ENCODE measurements around the gene BMPR1B.

Gene BMPR1B

GRCh38 chr4:94939791-94940519, 182.2 kb downstream of the BMPR1B start:
- Histone ChIP-seq H3K4me3 (replicated peaks; ENCODE audit: insufficient read depth, low read length) (no peak overlapping the region), H3K27ac (replicated peaks) (no peak overlapping the region), H3K27me3 (ENCODE audit: insufficient read depth, poor library complexity, severe bottlenecking) (no peaks in the 10 kb centered on the region)
- TF ChIP-seq CTCF (IDR thresholded peaks at IDR 0.05; ENCODE audit: insufficient read depth, low read length): no peak
- TF ChIP-seq SPI1 (IDR thresholded peaks at IDR 0.05; ENCODE audit: borderline replicate concordance, low read depth): no peak
- TF ChIP-seq REST (IDR thresholded peaks at IDR 0.05; ENCODE audit: insufficient replicate concordance, low read depth): no peak
- no peak for TF ChIP-seq GABPA (IDR thresholded peaks at IDR 0.05; ENCODE audit: low read depth)
- TF ChIP-seq POLR2AphosphoS5 (IDR thresholded peaks at IDR 0.05; ENCODE audit: low read depth): no peak
- no peak for DNase-seq (ENCODE audit: low read depth in 1 of 2, low spot score in 1 of 2)

GRCh38 chr4:94940520-94940908, 182.8 kb downstream of the BMPR1B start:
- no peak for DNase-seq (ENCODE audit: low read depth in 1 of 2, low spot score in 1 of 2)
- Histone ChIP-seq H3K27ac (replicated peaks) (no peak overlapping the region), H3K4me3 (replicated peaks; ENCODE audit: insufficient read depth, low read length) (no peak overlapping the region), H3K27me3 (ENCODE audit: insufficient read depth, poor library complexity, severe bottlenecking) (no peaks in the 10 kb centered on the region)
- TF ChIP-seq CTCF (IDR thresholded peaks at IDR 0.05; ENCODE audit: insufficient read depth, low read length): no peak
- no peak for TF ChIP-seq REST (IDR thresholded peaks at IDR 0.05; ENCODE audit: insufficient replicate concordance, low read depth)
- no peak for TF ChIP-seq GABPA (IDR thresholded peaks at IDR 0.05; ENCODE audit: low read depth)
- no peak for TF ChIP-seq SPI1 (IDR thresholded peaks at IDR 0.05; ENCODE audit: borderline replicate concordance, low read depth)
- no peak for TF ChIP-seq POLR2AphosphoS5 (IDR thresholded peaks at IDR 0.05; ENCODE audit: low read depth)

GRCh38 chr4:94941706-94942105, 184.0 kb downstream of the BMPR1B start:
- H3K27ac ChIP-seq (replicated peaks): no peak overlapping the region
- no peak for DNase-seq (ENCODE audit: low read depth in 1 of 2, low spot score in 1 of 2)
- no peak overlapping the region for H3K4me3 ChIP-seq (replicated peaks; ENCODE audit: insufficient read depth, low read length)
- TF ChIP-seq CTCF (IDR thresholded peaks at IDR 0.05; ENCODE audit: insufficient read depth, low read length) (no peak), GABPA (IDR thresholded peaks at IDR 0.05; ENCODE audit: low read depth) (no peak), REST (IDR thresholded peaks at IDR 0.05; ENCODE audit: insufficient replicate concordance, low read depth) (no peak), POLR2AphosphoS5 (IDR thresholded peaks at IDR 0.05; ENCODE audit: low read depth) (no peak), SPI1 (IDR thresholded peaks at IDR 0.05; ENCODE audit: borderline replicate concordance, low read depth) (no peak)
- no peaks in the 10 kb centered on the region for H3K27me3 ChIP-seq (ENCODE audit: insufficient read depth, poor library complexity, severe bottlenecking)

All from HL-60 (cell line).